22Rv1 (cell line): ENCODE data around the gene TGFB3.

Experiments used
- H3K27ac ChIP-seq: fragments of 450-650 bp; 2 replicates; pipeline ENCODE4 v1.5.1; 2017
- ZFX ChIP-seq: fragments of 450-650 bp; IDR thresholded peaks from 2 replicates; pipeline ENCODE4 v1.6.1; 2017; ENCODE audit warnings: antibody characterized with exemption, borderline replicate concordance
- TF ChIP-seq, protein P1 (sequence below): fragments of 450-650 bp; IDR thresholded peaks from 2 replicates; pipeline ENCODE4 v1.5.1; 2017; ENCODE audit warnings: mild to moderate bottlenecking

TGFB3 gene

DNA sequence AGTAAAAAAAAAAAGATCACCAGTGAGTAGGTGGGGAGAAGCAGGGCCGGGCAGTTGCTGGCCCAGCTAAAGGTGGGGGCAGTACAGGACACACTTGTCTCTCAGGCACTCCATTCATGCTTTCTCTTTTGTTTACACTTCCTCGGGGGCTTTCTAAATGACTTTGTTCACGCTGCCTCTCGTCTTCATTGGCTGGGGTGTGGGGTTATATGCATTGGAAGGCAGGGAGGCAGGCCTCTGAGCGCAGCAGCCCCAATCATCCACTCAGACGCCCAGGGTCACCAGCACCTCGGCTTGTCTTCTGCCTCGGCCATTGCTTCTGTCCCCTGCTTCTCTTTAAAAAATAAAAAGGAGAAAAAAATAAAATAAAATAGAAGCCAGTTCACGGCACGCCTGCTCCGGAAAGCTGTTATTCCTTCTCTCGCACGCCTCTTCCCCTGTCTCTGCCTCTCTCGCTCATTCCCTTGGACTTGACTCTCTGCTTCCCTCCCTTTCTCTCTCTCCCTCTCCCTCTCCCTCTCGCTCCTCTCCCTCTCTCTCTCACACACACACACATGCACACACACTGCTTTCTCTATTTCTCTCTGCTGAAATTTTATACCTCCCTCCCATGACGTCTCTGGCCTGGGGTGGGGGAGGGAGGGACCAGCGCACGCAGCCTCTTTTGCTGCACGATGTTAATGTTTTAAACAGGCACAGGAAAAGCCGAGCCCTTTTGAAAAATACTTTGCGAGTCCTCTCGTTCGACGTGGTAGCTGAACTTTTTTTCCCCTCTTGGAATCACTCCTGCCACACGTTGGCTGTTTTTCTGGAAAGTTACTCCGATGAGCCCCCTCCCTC lies at the start of gene TGFB3:
Gene TGFB3, minus strand, starts transcription at position 570 of the 840 bp plus-strand sequence. CDS start 1,102 bp downstream, outside the sequence.
- TF ChIP-seq ZFX: no peak
- TF ChIP-seq, protein P1, sequence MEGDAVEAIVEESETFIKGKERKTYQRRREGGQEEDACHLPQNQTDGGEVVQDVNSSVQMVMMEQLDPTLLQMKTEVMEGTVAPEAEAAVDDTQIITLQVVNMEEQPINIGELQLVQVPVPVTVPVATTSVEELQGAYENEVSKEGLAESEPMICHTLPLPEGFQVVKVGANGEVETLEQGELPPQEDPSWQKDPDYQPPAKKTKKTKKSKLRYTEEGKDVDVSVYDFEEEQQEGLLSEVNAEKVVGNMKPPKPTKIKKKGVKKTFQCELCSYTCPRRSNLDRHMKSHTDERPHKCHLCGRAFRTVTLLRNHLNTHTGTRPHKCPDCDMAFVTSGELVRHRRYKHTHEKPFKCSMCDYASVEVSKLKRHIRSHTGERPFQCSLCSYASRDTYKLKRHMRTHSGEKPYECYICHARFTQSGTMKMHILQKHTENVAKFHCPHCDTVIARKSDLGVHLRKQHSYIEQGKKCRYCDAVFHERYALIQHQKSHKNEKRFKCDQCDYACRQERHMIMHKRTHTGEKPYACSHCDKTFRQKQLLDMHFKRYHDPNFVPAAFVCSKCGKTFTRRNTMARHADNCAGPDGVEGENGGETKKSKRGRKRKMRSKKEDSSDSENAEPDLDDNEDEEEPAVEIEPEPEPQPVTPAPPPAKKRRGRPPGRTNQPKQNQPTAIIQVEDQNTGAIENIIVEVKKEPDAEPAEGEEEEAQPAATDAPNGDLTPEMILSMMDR: no peak
- peak within 1 kb of the TSS; percentile 91 for H3K27ac ChIP-seq

DNA sequence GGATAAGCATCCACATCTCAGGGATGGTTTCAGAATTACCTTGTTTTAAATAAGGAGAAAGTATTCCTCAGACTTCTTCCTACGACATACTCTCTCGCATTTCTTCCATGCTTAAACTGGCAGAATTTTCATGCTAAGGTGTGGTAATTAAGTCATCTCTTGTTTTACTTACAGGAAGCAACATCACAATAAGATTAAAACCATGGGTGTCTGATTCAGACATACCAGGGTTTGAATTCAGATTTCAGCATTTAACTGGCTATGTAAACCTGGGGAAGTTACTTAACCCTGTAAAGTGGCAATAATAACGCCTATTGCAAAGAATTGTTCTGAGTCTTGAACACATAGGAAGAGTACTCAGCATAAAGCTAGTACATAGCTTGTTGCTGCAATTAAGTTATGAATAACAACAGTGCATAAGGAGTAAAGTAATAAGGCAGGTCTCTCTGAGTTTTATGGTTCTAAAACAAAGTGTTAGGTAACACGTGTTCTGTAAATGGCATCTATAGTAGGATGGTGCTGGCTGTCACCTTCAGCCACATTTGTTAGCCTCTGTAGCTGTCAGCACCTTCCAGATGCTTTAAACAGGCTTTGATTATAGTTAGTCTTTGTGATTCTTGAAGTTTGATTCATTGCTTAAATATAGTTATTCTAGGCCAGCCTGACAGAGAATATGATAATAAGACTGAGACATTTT lies 42.6 kb upstream of the TGFB3 start:
- H3K27ac ChIP-seq: no peak overlapping the region
- TF ChIP-seq, protein P1: no peak
- no peak for TF ChIP-seq ZFX

DNA sequence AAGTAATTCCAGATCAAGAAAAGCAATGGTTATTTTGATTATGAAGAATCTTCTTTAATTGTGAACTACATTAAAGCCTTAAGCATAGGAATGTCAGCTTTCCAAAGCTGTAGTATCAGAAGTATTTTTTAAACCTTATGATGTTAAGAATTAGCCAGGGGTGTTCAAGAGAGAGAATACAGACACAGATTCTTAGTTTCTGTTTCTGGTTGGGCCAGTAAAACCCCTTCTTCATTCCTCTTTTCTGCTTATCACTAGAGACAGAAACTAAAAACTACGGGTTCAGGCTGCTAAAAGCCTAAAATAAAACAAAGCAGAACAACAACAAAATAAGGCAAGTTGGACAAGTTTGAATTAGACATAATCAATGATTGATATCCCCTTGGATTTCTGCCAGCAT lies 42.0 kb upstream of the TGFB3 start:
- H3K27ac ChIP-seq: no peak overlapping the region
- TF ChIP-seq ZFX: no peak
- TF ChIP-seq, protein P1: no peak

DNA sequence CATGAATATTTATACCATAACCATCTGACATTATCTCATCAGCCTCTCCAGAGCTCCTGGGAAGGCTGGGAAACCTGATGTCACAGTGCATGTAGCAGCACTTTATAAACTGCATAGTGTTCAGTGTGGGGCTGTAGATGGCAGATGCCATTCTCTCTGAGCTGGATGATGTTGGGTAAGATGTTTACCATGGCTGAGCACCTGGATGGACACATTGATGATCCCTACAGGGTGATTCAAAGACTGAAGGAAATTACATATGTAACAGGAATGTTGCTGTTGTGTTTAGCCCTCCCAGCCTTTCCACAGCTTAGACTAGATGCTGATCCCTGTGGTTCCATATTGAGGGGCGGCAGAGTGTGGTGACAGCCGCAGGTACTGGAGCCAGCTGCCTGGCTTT lies 41.2 kb upstream of the TGFB3 start:
- H3K27ac ChIP-seq: no peak overlapping the region
- TF ChIP-seq ZFX: no peak
- TF ChIP-seq, protein P1: no peak

DNA sequence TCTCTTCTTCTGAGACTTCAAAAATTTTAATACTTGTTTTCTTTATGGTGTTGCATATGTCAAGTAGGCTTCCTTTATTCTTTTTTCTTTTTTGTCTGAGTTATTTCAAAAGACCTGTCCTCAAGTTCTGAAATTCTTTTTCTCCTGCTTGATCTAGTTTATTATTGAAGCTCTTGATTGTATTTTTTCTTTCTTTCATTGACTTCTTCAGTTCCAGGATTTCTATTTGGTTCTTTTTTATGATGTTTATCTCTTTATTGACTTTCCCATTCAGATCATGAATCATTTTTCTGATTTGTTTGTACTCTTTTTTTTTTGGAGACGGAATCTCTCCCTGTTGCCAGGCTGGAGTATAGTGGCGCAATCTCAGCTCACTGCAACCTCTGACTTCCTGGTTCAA lies 37.9 kb upstream of the TGFB3 start:
- no peak overlapping the region for H3K27ac ChIP-seq
- TF ChIP-seq ZFX: no peak

DNA sequence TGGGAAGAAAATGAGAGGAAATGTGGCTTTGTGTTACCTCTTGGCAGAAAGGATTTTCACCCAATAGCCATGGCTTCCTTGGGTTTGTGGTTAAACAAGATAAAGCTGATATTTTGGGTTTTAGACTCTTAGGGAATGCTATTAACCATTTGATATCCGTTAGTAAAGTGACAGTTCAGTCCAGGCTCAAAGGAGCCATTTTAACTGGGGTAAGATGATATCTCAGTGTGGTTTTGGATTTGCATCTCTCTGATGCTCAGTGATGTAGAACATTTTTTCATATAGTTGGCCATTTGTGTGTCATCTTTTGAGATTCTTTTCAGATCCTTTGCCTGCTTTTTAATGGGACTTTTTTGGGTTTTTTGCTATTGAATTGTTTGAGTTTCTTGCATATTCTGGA lies 33.9 kb upstream of the TGFB3 start:
- no peak overlapping the region for H3K27ac ChIP-seq
- no peak for TF ChIP-seq ZFX
- TF ChIP-seq, protein P1: no peak

DNA sequence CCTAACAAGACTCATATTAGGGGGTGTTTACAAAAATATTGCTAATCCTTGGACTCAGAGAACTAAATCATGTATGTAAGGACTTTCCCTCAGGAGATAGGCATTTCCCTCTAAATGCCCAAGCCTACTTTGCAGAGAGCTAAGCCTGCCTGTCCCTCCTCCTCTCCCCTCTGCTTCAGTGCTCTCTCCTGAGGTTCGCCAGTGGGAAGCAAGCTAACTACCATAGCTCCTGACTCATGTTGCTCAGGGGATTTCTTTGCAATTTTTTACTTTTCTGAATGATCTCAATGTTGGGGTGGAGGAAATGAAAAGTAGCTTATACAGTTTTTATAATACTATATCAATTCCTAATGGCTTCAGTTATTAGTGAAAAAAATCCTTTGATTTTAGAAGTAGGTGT lies 33.4 kb upstream of the TGFB3 start:
- no peak for TF ChIP-seq ZFX
- TF ChIP-seq, protein P1: no peak
- H3K27ac ChIP-seq: no peak overlapping the region
